Astrocyte of the spinal cord (primary cell): Measurements from ENCODE around the gene TCOF1.
A peak's percentile ranks its signal among the peaks of the same experiment; 100 is the strongest.

Experiments used
- DNase-seq: peaks from one replicate; pipeline ENCODE4 v3.0.0; 2011; ENCODE audit warnings: low read depth, low spot score
- H3K4me3 ChIP-seq: 2 replicates; pipeline ENCODE4 v1.5.1; 2011; ENCODE audit warnings: low read depth, mild to moderate bottlenecking, low read length, moderate library complexity
- CTCF ChIP-seq: IDR thresholded peaks from 2 replicates; pipeline ENCODE4 v1.5.1; 2012; ENCODE audit warnings: low read depth, mild to moderate bottlenecking, low read length, inconsistent platforms
- in situ Hi-C: cut with HindIII; loops from 2 replicates; pipeline ENCODE4 v1.10.0; 2017; ENCODE audit warnings: low sequenced_read_pairs

TCOF1 gene

GRCh38 chr5:150363185-150363584 is 5.7 kb downstream of the TCOF1 start:
- in situ Hi-C loops: no loop called here
- no peak for TF ChIP-seq CTCF
- no peak overlapping the region for H3K4me3 ChIP-seq
- DNase-seq: no peak

GRCh38 chr5:150364004-150364403 is 6.5 kb downstream of the TCOF1 start:
- H3K4me3 ChIP-seq: no peak overlapping the region
- in situ Hi-C loops: no loop called here
- no peak for TF ChIP-seq CTCF
- DNase-seq: no peak

GRCh38 chr5:150368526-150368925 is 11.0 kb downstream of the TCOF1 start:
- H3K4me3 ChIP-seq: no peak overlapping the region
- in situ Hi-C loops: no loop called here
- no peak for TF ChIP-seq CTCF
- DNase-seq: no peak

- DNase-seq: no peak
- H3K4me3 ChIP-seq: no peak overlapping the region
- TF ChIP-seq CTCF: no peak
- in situ Hi-C loops: no loop called here
Observed at GRCh38 chr5:150372639-150373038, 15.1 kb downstream of the TCOF1 start.

GRCh38 chr5:150374651-150375050 is 17.2 kb downstream of the TCOF1 start:
- no peak for TF ChIP-seq CTCF
- H3K4me3 ChIP-seq: no peak overlapping the region
- no peak for DNase-seq
- in situ Hi-C loops: no loop called here

- in situ Hi-C loops: no loop called here
- DNase-seq: peak; percentile 79
- no peak overlapping the region for H3K4me3 ChIP-seq
- no peak for TF ChIP-seq CTCF
Observed at GRCh38 chr5:150376799-150377771, 19.6 kb downstream of the TCOF1 start.
